Smooth muscle cell (in vitro differentiated cells): ENCODE results near the gene SUGCT. TPM values are rescaled to one million over a fixed set of nuclear protein-coding genes. Genes with fewer than 3 reads are reported as not detected.

Experiments
- DNase-seq: peaks from one replicate; lab custom pipeline; 2025; ENCODE audit not compliant: unreplicated experiment; lab: John Stamatoyannopoulos, UW
- H2AFZ ChIP-seq: fragments of 200-600 bp; sonication (generic); 2 replicates; pipeline ENCODE4 v1.6.0; 2016; ENCODE audit warnings: antibody characterized with exemption, low read depth, mild to moderate bottlenecking
- H3F3A ChIP-seq: fragments of 200-600 bp; sonication (generic); 2 replicates; pipeline ENCODE4 v1.6.0; 2017; ENCODE audit warnings: antibody characterized with exemption, low read depth
- H3K27ac ChIP-seq: fragments of 200-600 bp; sonication (generic); 2 replicates; pipeline ENCODE4 v1.5.1; 2016; ENCODE audit warnings: low read depth, mild to moderate bottlenecking
- H3K27me3 ChIP-seq: fragments of 200-600 bp; sonication (generic); 2 replicates; pipeline ENCODE4 v1.6.1; 2016; ENCODE audit warnings: low read depth, mild to moderate bottlenecking
- H3K36me3 ChIP-seq: fragments of 200-600 bp; sonication (generic); 2 replicates; pipeline ENCODE4 v1.5.1; 2016; ENCODE audit warnings: low read depth
- H3K4me1 ChIP-seq: fragments of 200-600 bp; sonication (generic); 2 replicates; pipeline ENCODE4 v1.5.1; 2016; ENCODE audit warnings: low read depth
- H3K4me2 ChIP-seq: fragments of 200-600 bp; sonication (generic); 2 replicates; pipeline ENCODE4 v1.6.0; 2016; ENCODE audit warnings: mild to moderate bottlenecking
- H3K4me3 ChIP-seq: fragments of 200-600 bp; sonication (generic); 2 replicates; pipeline ENCODE4 v1.5.1; 2016; ENCODE audit warnings: mild to moderate bottlenecking
- H3K79me2 ChIP-seq: fragments of 200-600 bp; sonication (generic); 2 replicates; pipeline ENCODE4 v1.6.0; 2016; ENCODE audit warnings: low read depth, mild to moderate bottlenecking
- H3K9ac ChIP-seq: fragments of 200-600 bp; sonication (generic); 2 replicates; pipeline ENCODE4 v1.6.0; 2016; ENCODE audit warnings: low read depth
- H3K9me3 ChIP-seq: fragments of 200-600 bp; sonication (generic); replicated peaks from 2 replicates; pipeline ENCODE4 v1.5.1; 2016; ENCODE audit warnings: low read depth
- H4K20me1 ChIP-seq: fragments of 200-600 bp; sonication (generic); 2 replicates; pipeline ENCODE4 v1.6.0; 2016; ENCODE audit warnings: low read depth
- WGBS: methylation state at CpG from one replicate; pipeline ENCODE4 v1.1.7; 2016; ENCODE audit warnings: low lambda C conversion rate; 5-methylcytosine and 5-hydroxymethylcytosine counted together
- polyA plus RNA-seq: library from polyadenylated mRNA; unstranded; fragments of >200 nt; fragmentation: Nextera tagmentation; extraction: Ambion mirVana; gene quantifications from 2 replicates; pipeline ENCODE4 v1.2.1, GENCODE V29; 2016
- total RNA-seq: library from RNA; depleted of rRNA; stranded (reverse); fragments of >200 nt; gene quantifications from 2 replicates; pipeline ENCODE4 v1.2.3, GENCODE V29; 2014
- TF ChIP-seq, protein P1 (sequence below): fragments of 200-600 bp; sonication (generic); IDR thresholded peaks from 2 replicates; pipeline ENCODE4 v1.5.1; 2017; ENCODE audit warnings: borderline replicate concordance, mild to moderate bottlenecking, antibody characterized with exemption; ENCODE audit not compliant: insufficient read depth, poor library complexity, severe bottlenecking

Gene SUGCT
- total and polyA plus RNA-seq, 2 experiments from 2014 or later: 16.9 to 65.8 TPM

- H3K4me1 ChIP-seq: peaks cover 4% of the 10 kb centered on the region
- H4K20me1 ChIP-seq: no peaks in the 10 kb centered on the region
- TF ChIP-seq, protein P1, sequence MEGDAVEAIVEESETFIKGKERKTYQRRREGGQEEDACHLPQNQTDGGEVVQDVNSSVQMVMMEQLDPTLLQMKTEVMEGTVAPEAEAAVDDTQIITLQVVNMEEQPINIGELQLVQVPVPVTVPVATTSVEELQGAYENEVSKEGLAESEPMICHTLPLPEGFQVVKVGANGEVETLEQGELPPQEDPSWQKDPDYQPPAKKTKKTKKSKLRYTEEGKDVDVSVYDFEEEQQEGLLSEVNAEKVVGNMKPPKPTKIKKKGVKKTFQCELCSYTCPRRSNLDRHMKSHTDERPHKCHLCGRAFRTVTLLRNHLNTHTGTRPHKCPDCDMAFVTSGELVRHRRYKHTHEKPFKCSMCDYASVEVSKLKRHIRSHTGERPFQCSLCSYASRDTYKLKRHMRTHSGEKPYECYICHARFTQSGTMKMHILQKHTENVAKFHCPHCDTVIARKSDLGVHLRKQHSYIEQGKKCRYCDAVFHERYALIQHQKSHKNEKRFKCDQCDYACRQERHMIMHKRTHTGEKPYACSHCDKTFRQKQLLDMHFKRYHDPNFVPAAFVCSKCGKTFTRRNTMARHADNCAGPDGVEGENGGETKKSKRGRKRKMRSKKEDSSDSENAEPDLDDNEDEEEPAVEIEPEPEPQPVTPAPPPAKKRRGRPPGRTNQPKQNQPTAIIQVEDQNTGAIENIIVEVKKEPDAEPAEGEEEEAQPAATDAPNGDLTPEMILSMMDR: no peak
- H2AFZ ChIP-seq: no peak overlapping the region
- H3K27ac ChIP-seq: peak overlapping the region; percentile 64
- H3K4me2 ChIP-seq: peak overlapping the region; percentile 33
- H3K9me3 ChIP-seq: no peaks in the 10 kb centered on the region
- H3K9ac ChIP-seq: peak overlapping the region; percentile 72
- H3K36me3 ChIP-seq: no peaks in the 10 kb centered on the region
- no peaks in the 10 kb centered on the region for H3F3A ChIP-seq
- no peak for DNase-seq
- H3K4me3 ChIP-seq: no peak overlapping the region
- 70% methylated on average over 3 of the region's 3 CpGs for WGBS
- H3K27me3 ChIP-seq: no peaks in the 10 kb centered on the region
- no peaks in the 10 kb centered on the region for H3K79me2 ChIP-seq
Observed at GRCh38 chr7:40200791-40201190, 66.0 kb downstream of the SUGCT start.

DNA sequence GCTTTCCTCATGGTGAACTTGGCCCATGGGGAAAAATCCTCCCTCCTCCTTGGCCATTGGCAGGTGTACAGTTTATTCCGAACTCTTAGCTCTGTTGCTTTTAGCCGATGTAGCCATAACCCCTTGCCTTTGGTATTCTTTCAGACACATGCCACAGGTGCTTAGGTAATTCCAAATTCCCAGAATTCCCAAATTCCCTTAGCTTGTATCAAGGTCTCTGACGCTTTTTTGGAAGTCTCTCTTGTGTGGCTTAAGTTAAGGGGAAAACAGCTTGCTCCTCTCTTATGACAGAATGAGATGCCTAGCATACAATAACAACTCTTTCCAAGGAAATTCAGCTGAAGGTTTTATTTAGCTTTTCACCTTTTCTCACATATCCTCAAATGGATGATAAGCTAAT is 68.0 kb downstream of the SUGCT start:
- H3K79me2 ChIP-seq: no peaks in the 10 kb centered on the region
- no peaks in the 10 kb centered on the region for H3K36me3 ChIP-seq
- no peaks in the 10 kb centered on the region for H3K27me3 ChIP-seq
- TF ChIP-seq, protein P1: no peak
- H3F3A ChIP-seq: no peaks in the 10 kb centered on the region
- no peaks in the 10 kb centered on the region for H4K20me1 ChIP-seq
- no peak overlapping the region for H3K4me2 ChIP-seq
- WGBS: 87% methylated on average over 3 of the region's 3 CpGs
- H3K9me3 ChIP-seq: no peaks in the 10 kb centered on the region
- H3K27ac ChIP-seq: no peak overlapping the region
- H3K4me3 ChIP-seq: no peak overlapping the region
- peaks cover 4% of the 10 kb centered on the region for H3K4me1 ChIP-seq
- no peak overlapping the region for H3K9ac ChIP-seq
- H2AFZ ChIP-seq: no peak overlapping the region
- DNase-seq: no peak

DNA sequence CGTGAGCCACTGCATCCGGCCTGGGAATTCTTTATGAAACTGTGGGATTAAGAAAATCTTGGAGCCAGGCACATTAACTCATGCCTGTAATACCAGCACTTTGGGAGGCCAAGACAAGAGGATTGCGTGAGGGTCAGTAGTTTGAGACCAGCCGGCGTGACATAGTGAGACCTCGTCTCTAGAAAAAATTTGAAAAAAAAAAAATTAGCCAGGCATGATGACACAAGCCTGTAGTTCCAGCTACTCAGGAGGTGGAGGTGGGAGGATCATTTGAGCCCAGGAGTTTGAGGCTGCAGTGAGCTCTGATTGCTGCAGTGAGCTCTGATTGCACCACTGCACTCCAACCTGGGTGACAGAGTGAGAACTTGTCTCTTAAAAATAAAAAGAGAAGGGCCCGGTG is 69.8 kb downstream of the SUGCT start:
- no peaks in the 10 kb centered on the region for H3F3A ChIP-seq
- WGBS: 95% methylated on average over 7 of the region's 7 CpGs

GRCh38 chr7:40205992-40206391 is 71.2 kb downstream of the SUGCT start:
- Histone ChIP-seq H3F3A (no peaks in the 10 kb centered on the region), H3K27ac (no peak overlapping the region), H3K4me2 (no peak overlapping the region), H3K27me3 (no peaks in the 10 kb centered on the region), H2AFZ (no peak overlapping the region), H3K4me3 (no peak overlapping the region), H4K20me1 (no peaks in the 10 kb centered on the region), H3K36me3 (no peaks in the 10 kb centered on the region), H3K79me2 (no peaks in the 10 kb centered on the region), H3K4me1 (no peaks in the 10 kb centered on the region), H3K9me3 (no peaks in the 10 kb centered on the region), H3K9ac (no peak overlapping the region)
- WGBS: 89% methylated on average over 2 of the region's 2 CpGs
- TF ChIP-seq, protein P1: no peak
- no peak for DNase-seq

More for the DNA sequence above, 69.8 kb downstream of the SUGCT start:
- Histone ChIP-seq H3K79me2 (no peaks in the 10 kb centered on the region), H3K36me3 (no peaks in the 10 kb centered on the region), H3K27me3 (no peaks in the 10 kb centered on the region), H4K20me1 (no peaks in the 10 kb centered on the region), H3K4me1 (peaks cover under 1% of the 10 kb centered on the region), H3K4me3 (no peak overlapping the region), H3K27ac (no peak overlapping the region), H3K9ac (no peak overlapping the region), H3K9me3 (no peaks in the 10 kb centered on the region), H3K4me2 (no peak overlapping the region), H2AFZ (no peak overlapping the region)
- TF ChIP-seq, protein P1: no peak
- no peak for DNase-seq
